Tibial nerve (tissue), 3 donors: ENCODE measurements around the gene POLR3F.

Experiments used
- POLR2A ChIP-seq, 2 donors: fragments of 450-650 bp; IDR thresholded peaks; one replicate each; pipeline ENCODE4 v1.6.1; 2017; ENCODE audit warnings: antibody characterized with exemption in 2 of 2, mild to moderate bottlenecking in 2 of 2, moderate library complexity in 2 of 2
- TF ChIP-seq, protein P1 (sequence below), 5 experiments: fragments of 200-600 bp in 3 of 5; fragments of 450-650 bp in 2 of 5; sonication (generic) in 3 of 5; IDR thresholded peaks; one replicate each; pipeline ENCODE4 v1.5.1; 2016 to 2019; ENCODE audit warnings: antibody characterized with exemption in 5 of 5, mild to moderate bottlenecking in 3 of 5, moderate library complexity in 2 of 5

DNA sequence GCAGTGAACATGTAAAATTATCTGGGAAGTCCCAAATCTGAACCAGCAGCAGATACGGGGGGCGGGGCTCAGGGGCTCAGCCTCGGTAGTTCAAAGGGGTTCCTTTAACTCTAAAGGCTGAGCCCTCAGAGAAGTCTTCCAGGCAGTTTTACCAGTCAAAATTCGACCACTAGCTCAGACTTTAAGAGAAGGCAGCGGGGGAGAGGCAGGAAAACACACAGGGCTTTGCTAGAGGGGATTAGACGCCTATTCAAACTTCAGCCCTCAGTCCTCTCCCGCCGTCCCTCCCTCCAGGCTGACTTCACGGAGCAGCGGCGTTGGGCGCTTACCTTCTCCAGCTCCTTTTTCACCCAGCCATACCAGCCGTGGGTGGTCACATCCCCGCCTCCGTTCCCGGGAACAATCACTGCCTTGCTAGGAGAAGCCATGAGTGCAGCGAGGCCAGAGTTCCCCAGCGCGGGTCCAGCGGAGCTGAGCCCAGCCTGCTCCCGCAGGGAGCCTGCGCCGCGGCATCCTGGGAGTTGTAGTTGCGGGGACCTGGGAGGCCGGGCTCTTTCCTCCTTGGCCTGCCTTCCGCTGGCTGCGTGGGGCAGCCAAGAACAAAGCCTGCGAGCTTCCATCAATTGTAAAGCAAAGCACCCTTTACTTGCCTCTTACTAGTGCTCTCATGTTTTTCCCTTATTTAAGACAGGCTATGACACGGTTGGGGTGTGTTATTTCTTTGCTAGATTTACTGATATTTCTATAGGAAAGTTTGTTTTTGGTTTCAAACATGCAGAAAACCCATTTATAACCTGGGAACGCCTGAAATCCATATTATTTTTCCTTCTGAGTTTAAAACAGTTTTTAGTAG lies 29.8 kb downstream of the POLR3F start, which contains the start of gene RBBP9:
- TF ChIP-seq, protein P1, sequence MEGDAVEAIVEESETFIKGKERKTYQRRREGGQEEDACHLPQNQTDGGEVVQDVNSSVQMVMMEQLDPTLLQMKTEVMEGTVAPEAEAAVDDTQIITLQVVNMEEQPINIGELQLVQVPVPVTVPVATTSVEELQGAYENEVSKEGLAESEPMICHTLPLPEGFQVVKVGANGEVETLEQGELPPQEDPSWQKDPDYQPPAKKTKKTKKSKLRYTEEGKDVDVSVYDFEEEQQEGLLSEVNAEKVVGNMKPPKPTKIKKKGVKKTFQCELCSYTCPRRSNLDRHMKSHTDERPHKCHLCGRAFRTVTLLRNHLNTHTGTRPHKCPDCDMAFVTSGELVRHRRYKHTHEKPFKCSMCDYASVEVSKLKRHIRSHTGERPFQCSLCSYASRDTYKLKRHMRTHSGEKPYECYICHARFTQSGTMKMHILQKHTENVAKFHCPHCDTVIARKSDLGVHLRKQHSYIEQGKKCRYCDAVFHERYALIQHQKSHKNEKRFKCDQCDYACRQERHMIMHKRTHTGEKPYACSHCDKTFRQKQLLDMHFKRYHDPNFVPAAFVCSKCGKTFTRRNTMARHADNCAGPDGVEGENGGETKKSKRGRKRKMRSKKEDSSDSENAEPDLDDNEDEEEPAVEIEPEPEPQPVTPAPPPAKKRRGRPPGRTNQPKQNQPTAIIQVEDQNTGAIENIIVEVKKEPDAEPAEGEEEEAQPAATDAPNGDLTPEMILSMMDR (IDR thresholded peaks at IDR 0.05) = no peak
- TF ChIP-seq POLR2A (IDR thresholded peaks at IDR 0.05) = peak in 1 of 2 donors; percentile 33
